Thoracic aorta (tissue), 2 donors: ENCODE results near the gene MYO1A. TPM values are rescaled to one million over a fixed set of nuclear protein-coding genes. Genes with fewer than 3 reads are reported as not detected.
"Not testable (repeated sequence)": the region's sequence is repeated elsewhere in the genome, so short reads cannot be mapped to it uniquely, and the experiment has no call there.

Experiments used
- ATAC-seq: fragments of 150-250 bp; one replicate; pipeline ENCODE4 v1.8.0; 2017; ENCODE audit warnings: low read depth; ENCODE audit not compliant: insufficient number of reproducible peaks, low FRiP score
- DNase-seq: peaks from one replicate; pipeline ENCODE4 v3.0.0-alpha.2; 2020; ENCODE audit warnings: low spot score
- H3K27ac ChIP-seq, 2 donors: fragments of 200-600 bp; sonication (generic); 1 replicate in 1 of 2; 2 replicates in 1 of 2; pipeline ENCODE4 v1.5.1; 2016; ENCODE audit warnings: mild to moderate bottlenecking in 2 of 2, moderate library complexity in 2 of 2
- H3K27me3 ChIP-seq: fragments of 200-600 bp; sonication (generic); replicated peaks from 2 replicates; pipeline ENCODE4 v1.6.0; 2016; ENCODE audit warnings: mild to moderate bottlenecking; ENCODE audit not compliant: insufficient read depth
- H3K36me3 ChIP-seq: fragments of 200-600 bp; sonication (generic); one replicate; pipeline ENCODE4 v1.5.1; 2016
- H3K4me1 ChIP-seq, 2 donors: fragments of 200-600 bp; sonication (generic); 1 replicate in 1 of 2; 2 replicates in 1 of 2; pipeline versions ENCODE4 v1.5.1 to v1.6.0; 2016; ENCODE audit warnings: low read depth in 2 of 2, mild to moderate bottlenecking in 1 of 2; ENCODE audit not compliant: control insufficient read depth in 1 of 2
- H3K4me3 ChIP-seq: fragments of 200-600 bp; sonication (generic); 2 replicates; pipeline ENCODE4 v1.5.1; 2016; ENCODE audit warnings: mild to moderate bottlenecking
- H3K9me3 ChIP-seq: fragments of 200-600 bp; sonication (generic); 2 replicates; pipeline ENCODE4 v1.5.1; 2016
- CTCF ChIP-seq: fragments of 200-600 bp; sonication (generic); IDR thresholded peaks from one replicate; pipeline ENCODE4 v1.5.1; 2019; ENCODE audit warnings: antibody characterized with exemption
- total RNA-seq, 2 donors: library from RNA; depleted of rRNA; stranded (reverse); fragments of >200 nt; gene quantifications; one replicate each; pipeline versions ENCODE4 v1.1.0 to v1.2.3, GENCODE V29; 2016

MYO1A gene
- total RNA-seq, 2 donors from 2014 or later = 1.7 to 2.2 TPM

DNA sequence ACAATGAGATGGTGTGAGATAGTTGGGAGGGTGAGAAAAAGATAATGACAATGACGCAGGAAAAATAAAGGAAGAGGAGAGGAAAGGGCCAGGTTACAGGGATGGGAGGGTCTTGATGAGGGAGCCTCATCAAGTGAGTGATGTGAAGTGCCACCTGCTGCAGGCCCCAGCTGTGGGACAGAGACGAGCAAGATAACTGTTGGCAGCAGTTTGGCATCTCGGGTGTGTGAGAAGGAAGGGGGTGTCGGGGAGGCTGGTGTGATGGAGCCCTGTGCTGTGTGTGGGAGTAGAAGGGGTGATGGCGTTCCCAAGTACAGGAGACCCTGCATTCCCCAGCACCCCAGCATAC, 22.1 kb downstream of the MYO1A start:
- Histone ChIP-seq H3K27ac (no peak overlapping the region), H3K36me3 (no peaks in the 10 kb centered on the region), H3K4me1 (no peaks in the 10 kb centered on the region), H3K27me3 (no peaks in the 10 kb centered on the region), H3K9me3 (no peaks in the 10 kb centered on the region), H3K4me3 (no peak overlapping the region)
- no peak for TF ChIP-seq CTCF
- no peak for DNase-seq
- no peak for ATAC-seq

- Histone ChIP-seq H3K27me3 (no peaks in the 10 kb centered on the region), H3K9me3 (no peaks in the 10 kb centered on the region), H3K36me3 (no peaks in the 10 kb centered on the region), H3K27ac (no peak overlapping the region), H3K4me3 (no peak overlapping the region), H3K4me1 (no peaks in the 10 kb centered on the region)
- DNase-seq (no peak), ATAC-seq (no peak)
- TF ChIP-seq CTCF = no peak
Measured at GRCh38 chr12:57027011-57027804, 22.7 kb downstream of the MYO1A start.

- Histone ChIP-seq H3K36me3 (no peaks in the 10 kb centered on the region), H3K27ac (no peak overlapping the region), H3K27me3 (no peaks in the 10 kb centered on the region), H3K4me3 (no peak overlapping the region), H3K9me3 (no peaks in the 10 kb centered on the region), H3K4me1 (no peaks in the 10 kb centered on the region)
- ATAC-seq = no peak
- DNase-seq = no peak
- no peak for TF ChIP-seq CTCF
Measured at GRCh38 chr12:57025196-57025595, 24.7 kb downstream of the MYO1A start.

DNA sequence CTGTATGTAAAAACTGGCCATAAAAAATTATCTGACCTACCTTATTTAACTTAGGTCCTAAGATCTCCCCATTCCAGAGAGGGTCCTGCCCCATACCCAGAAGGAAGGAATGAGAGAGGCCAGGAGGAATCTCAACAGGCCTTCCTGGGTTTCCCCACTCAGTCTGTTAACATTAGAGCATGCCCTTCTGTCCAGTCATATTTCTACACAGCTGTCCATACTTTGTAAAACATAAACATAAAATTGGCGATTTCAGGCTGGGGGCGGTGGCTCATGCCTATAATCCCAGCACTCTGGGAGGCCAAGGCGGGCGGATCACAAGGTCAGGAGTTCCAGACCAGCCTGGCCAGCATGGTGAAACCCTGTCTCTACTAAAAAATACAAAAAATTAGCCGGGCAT, 27.6 kb downstream of the MYO1A start:
- H3K9me3 ChIP-seq, H3K4me3 ChIP-seq, H3K27me3 ChIP-seq, H3K4me1 ChIP-seq, H3K27ac ChIP-seq, H3K36me3 ChIP-seq, DNase-seq, ATAC-seq: not testable (repeated sequence)

- TF ChIP-seq CTCF = no peak
- no peaks in the 10 kb centered on the region for H3K27me3 ChIP-seq
- no peaks in the 10 kb centered on the region for H3K36me3 ChIP-seq
- no peaks in the 10 kb centered on the region for H3K4me1 ChIP-seq
- ATAC-seq (no peak), DNase-seq (no peak)
- no peaks in the 10 kb centered on the region for H3K9me3 ChIP-seq
- no peak overlapping the region for H3K27ac ChIP-seq
- H3K4me3 ChIP-seq = no peak overlapping the region
Measured at GRCh38 chr12:57019983-57020719, 29.8 kb downstream of the MYO1A start.
